GM18951 (cell line): Measurements from ENCODE around the gene SLC34A1.
A peak's percentile ranks its signal among the peaks of the same experiment; 100 is the strongest.
"Not testable (repeated sequence)": the region's sequence is repeated elsewhere in the genome, so short reads cannot be mapped to it uniquely, and the experiment has no call there.

Experiments used
- POLR2A ChIP-seq: IDR thresholded peaks from 4 replicates; pipeline ENCODE4 v1.6.1; 2011; ENCODE audit warnings: mild to moderate bottlenecking; ENCODE audit not compliant: insufficient read length, insufficient read depth; ENCODE audit errors: extremely low read depth
- in situ Hi-C: fragments of 300-500 bp; cut with MboI; formaldehyde crosslinking; loops from one replicate; pipeline ENCODE4 v1.12.0; 2022; ENCODE audit warnings: low sequenced_read_pairs, mixed read lengths, inconsistent platforms; ENCODE audit not compliant: unreplicated experiment

Gene SLC34A1

GRCh38 chr5:177349762-177350161 lies 34.5 kb upstream of the SLC34A1 start:
- in situ Hi-C loops = no loop called here
- no peak for TF ChIP-seq POLR2A

GRCh38 chr5:177350776-177351391 lies 33.4 kb upstream of the SLC34A1 start:
- TF ChIP-seq POLR2A = no peak
- in situ Hi-C loops = no loop called here

- TF ChIP-seq POLR2A = peak; percentile 84
- in situ Hi-C loops = no loop called here
Observed at GRCh38 chr5:177351392-177352329, 32.6 kb upstream of the SLC34A1 start, which contains the start of gene LMAN2. Gene LMAN2, minus strand, starts transcription at chr5:177351668. Its CDS starts 21 bp downstream, at chr5:177351647.

- in situ Hi-C loops = no loop called here
- no peak for TF ChIP-seq POLR2A
Observed at GRCh38 chr5:177353093-177353492, 31.1 kb upstream of the SLC34A1 start.

GRCh38 chr5:177354256-177354655 lies 30.0 kb upstream of the SLC34A1 start:
- TF ChIP-seq POLR2A = no peak
- in situ Hi-C loops = no loop called here

DNA sequence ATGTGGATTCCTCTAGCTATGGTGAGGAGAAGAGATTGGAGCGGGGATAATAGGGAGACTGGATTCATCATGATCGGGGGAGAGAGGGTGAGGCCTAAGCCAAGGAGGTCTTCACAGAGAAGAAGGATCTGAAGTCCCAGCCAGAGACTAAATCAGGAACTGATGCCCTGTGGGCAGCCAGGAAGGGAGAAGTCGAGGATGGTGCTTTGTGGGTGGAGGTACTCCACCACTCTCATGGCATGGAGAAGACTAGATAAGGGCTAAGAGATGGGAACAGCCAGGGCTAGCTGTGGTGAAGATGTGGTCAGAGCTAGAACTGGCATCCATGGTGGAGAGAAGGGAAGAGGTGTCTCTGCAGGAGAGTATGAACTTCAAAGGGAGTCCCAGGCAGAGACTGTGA lies 29.5 kb upstream of the SLC34A1 start:
- no peak for TF ChIP-seq POLR2A
- in situ Hi-C loops = no loop called here

DNA sequence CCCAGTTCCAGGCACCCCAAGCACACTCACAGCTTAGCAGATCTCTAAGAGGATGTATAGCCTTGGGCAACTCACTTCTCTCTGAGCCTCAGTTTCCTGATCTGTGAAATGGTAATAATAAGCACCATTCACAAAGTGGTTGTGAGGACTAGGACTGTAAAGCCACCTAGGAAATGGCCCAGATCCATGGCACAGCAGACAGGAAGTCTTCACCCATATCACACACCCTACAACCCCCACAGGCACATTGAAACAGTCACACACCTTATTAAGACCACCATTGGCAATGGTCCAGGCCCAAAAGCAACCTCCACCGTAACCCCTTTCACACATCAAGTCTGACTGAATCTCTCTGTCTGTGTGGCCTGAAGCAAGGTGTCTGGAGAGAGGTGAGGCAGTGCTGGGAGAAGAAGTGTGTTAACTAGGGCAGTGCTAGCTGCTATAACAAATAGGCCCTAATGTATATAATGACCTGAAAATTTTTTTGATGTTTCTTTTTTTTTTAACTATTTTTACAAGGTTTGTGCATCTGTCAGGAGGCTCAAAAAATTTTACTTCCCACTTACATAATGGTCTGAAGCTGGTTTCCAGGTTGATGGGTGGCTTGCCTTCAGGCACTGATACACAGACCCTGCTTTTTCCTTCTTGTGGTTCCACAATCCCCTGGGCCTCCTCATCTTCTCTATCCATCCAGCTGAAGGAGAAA lies 28.9 kb upstream of the SLC34A1 start:
- no peak for TF ChIP-seq POLR2A
- in situ Hi-C loops = no loop called here

- in situ Hi-C loops = no loop called here
- TF ChIP-seq POLR2A = no peak
Observed at GRCh38 chr5:177355868-177356168, 28.4 kb upstream of the SLC34A1 start.

DNA sequence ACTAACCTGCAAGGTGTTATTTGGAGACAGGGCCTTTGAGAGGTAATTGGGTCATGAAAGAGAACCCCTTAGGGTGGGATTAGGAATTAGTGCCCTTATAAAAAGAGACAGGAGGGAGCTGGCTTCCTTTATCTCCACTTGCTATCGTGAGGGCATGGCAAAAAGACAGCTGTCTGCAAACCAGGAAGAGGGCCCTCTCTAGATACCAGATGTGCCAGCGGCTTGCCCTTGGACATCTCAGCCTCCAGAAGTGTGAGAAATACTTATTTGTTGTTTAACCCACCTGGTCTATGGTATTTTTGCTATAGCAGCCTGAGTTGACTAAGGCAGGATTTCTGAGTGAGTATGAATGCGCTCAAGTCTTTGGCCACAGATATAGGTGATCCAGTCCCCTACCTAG lies 27.5 kb upstream of the SLC34A1 start:
- in situ Hi-C loops = no loop called here
- no peak for TF ChIP-seq POLR2A

GRCh38 chr5:177357146-177357458 lies 27.1 kb upstream of the SLC34A1 start:
- in situ Hi-C loops = no loop called here
- TF ChIP-seq POLR2A = no peak

DNA sequence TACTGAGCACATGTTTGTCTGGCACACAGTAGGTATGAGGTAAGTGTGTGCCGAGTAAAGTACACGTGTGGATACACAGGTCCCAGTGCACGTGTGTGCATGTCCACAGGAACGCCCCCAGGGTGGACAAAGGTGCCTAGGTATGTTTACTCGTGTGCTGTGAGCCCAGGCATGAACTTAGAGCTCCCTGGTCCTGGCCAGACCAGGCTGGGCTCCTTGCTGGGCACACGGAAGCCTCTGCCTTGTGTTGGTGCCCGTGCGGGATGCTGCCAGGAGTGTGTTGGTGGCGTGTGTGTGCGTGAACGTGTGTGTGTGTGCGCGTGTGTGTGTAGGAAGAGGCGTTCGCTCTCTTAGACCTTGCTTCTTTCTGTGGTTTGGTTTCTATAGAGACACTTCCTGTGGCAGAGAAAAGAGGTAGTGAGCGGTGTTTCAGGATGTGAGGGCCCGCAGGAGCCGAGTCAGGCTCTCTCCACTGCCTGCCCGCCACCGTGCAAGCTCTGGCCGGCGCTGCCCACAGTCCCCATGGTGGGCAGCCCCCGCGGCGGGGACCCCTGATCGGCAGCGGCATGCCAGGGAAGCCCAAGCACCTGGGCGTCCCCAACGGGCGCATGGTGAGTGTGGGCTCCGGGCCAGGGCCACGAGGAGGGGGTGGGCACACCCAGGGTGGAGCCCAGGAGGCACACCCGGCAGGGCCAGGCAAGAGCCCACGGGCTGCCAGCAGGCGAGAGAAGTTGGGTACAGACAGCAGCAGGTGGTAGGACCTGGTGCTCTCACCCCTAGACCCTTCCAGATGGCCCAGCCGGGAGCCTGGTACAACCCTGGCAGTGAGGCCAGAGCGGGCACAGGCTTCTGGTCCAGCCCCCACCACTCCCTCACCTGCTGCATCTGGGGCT lies 26.5 kb upstream of the SLC34A1 start, which contains the start of gene RGS14:
Gene RGS14 (plus strand): TSS at position 466 of the 893 bp plus-strand sequence. CDS start 101 bp downstream, at position 567.
- peak; percentile 85 for TF ChIP-seq POLR2A
- in situ Hi-C loops = no loop called here

GRCh38 chr5:177358370-177358819 lies 25.8 kb upstream of the SLC34A1 start:
- in situ Hi-C loops = no loop called here
- TF ChIP-seq POLR2A = no peak

- in situ Hi-C loops = no loop called here
- TF ChIP-seq POLR2A = no peak
Observed at GRCh38 chr5:177359451-177359851, 24.8 kb upstream of the SLC34A1 start.

DNA sequence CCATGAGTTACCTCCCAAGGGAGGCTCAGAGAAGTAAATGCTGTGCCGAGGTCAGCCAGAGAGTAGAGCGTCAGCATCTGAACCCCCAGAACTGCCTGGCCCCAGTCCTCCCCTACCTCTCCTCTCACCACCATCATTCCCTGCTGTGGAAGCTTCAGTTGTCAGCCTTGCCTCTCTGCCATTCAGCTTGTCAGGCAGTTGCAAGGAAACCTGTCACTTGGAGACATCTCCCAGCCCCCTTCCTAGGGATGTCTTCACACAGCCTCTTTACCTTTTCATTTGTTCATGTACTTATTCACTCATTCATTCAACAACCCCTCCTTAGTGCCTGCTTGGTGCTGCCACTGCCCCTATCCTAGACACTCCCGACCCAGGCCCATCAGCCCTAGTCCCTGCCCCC lies 24.4 kb upstream of the SLC34A1 start:
- no peak for TF ChIP-seq POLR2A
- in situ Hi-C loops = no loop called here

- in situ Hi-C loops = not testable (repeated sequence)
Observed at GRCh38 chr5:177360740-177361139, 23.5 kb upstream of the SLC34A1 start.
